NCI-H2029 treated with DMSO at 0.1 percent for 48 hours (cell line): ENCODE measurements around the gene SIPA1.

ENCODE experiments used
- DNase-seq: peaks from one replicate; lab custom pipeline; 2025; lab: John Stamatoyannopoulos, UW

The SIPA1 gene

DNA sequence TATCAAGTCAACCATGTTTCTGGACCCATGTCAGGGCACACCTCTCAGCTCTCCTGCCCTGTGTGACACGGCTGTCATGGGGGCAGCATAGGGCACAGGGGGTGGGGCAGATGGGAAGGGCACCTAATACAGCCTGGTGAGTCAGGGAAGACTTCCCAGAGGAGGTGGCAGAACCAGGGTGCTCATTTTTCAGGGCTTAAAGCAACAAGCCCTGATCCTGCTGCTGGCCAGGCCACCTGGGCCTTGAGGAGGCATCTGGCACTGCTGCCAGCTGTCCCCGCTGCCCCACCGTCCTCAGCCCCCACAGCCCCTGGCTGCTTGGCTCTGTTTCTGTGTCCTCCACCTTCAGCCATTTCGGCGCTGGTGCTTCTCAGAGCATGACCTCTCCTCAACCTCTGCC is 28.2 kb upstream of the SIPA1 start:
- no peak for DNase-seq

GRCh38 chr11:65610404-65610803 is 27.5 kb upstream of the SIPA1 start:
- no peak for DNase-seq

- no peak for DNase-seq
These were observed 26.7 kb upstream of the SIPA1 start for GRCh38 chr11:65611028-65611757.

GRCh38 chr11:65611758-65612603 is 25.9 kb upstream of the SIPA1 start:
- no peak for DNase-seq

DNA sequence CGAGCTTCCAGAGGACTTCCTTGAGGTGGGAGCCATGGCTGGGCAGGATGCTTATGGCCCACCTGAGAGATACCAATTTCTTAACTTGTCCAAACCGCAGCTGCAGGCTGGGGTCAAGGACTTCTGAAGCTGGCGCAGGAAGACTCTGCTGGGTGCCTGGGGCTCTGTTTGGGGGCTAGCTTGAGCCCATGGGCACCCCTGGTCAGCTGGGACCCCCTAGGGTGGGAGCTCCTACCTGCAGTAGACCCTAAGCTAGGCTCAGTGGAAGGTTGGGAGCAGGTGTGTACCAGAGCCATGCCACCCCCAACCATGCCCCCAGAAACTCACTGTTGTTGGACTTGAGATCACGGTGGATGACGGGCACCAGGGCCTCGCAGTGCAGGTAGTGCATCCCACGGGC is 25.2 kb upstream of the SIPA1 start:
- DNase-seq, result no peak

- no peak for DNase-seq
These were observed 24.6 kb upstream of the SIPA1 start for GRCh38 chr11:65613091-65613928.

DNA sequence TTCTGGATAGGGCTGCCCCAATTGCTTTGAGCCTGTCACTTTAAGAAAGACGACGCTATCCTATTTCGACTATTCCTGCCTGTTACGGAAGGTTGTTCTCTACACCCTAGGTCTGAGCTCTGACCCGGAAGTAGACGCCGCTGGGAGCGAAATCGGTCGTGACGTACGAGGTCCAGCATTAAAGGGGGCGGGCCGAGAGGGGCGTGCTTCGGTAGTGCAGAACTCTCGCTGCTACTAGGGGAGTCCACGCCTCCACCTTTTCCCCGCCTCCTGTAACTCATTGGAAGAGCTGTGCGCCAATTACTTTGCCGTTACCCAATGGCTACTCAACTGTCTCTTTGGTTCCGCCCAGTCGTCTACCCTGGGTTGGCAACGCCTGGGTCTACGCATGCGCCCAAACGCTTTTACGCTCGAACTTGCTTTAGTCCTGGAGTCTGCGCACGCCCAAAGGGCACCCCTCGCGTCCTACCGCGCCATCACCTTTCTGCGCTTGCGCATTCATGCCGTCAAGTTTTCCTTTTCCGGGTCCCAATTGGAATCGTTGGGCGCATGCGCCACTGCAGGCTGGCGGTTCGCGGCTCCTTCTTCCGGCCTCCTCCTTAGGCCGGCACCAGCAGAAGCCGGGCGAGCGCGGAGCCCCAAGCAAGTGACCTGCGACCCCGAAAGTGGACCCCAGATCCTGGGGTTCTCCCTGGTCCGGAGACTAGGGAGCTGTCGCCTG is 22.5 kb upstream of the SIPA1 start, which contains the start of gene PCNX3:
PCNX3 (plus strand) TSS at position 548 of the 721 bp plus-strand sequence. CDS start 536 bp downstream, outside the sequence.
- peak; percentile 100 for DNase-seq

DNA sequence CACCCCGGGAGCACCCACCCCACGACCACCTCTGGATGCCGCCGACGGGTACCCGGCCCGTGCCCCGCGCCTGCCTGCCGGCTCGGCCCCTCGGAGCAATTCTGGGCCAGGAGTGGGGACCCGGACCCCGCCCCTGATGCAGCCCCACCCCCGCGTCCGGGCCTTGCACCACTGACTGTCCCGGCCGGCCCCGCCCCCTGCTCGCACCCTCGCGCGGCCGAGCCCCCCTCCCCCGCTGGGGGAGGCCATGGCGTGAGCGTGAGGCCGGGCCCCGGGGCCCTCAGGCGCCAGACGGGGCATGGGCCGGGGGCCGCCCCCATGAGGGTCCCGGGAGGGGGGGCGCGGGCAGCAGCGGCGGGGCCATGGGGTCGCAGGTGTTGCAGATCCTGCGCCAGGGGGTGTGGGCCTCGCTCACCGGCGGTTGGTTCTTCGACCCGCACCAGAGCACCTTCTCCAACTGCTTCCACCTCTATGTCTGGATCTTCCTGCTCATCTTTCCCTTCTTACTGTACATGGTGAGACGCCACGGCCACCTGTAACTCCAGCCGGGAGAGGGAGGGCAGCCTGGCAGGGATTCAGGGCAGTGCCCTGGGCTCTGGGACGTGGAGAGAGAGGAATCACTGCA is 21.8 kb upstream of the SIPA1 start:
- DNase-seq, result no peak

DNA sequence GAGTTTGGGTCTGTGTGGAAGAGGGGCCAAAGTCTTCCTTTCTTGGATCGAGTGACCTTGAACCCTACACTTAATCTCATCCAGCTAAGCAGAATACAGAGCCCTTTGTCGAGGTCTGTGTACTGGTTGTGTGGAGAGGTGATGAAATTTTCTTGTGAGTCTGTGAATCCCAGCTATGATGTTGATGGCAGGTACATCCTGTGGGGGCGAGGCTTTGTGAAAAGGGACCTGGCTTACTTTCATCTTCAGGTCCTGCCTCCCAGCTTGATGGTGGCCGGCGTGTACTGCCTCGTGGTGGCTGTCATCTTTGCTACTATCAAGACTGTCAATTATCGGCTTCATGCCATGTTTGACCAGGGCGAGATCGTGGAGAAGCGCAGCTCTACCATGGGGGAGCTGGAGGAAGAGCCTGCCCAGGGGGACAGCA is 21.3 kb upstream of the SIPA1 start:
- no peak for DNase-seq

DNA sequence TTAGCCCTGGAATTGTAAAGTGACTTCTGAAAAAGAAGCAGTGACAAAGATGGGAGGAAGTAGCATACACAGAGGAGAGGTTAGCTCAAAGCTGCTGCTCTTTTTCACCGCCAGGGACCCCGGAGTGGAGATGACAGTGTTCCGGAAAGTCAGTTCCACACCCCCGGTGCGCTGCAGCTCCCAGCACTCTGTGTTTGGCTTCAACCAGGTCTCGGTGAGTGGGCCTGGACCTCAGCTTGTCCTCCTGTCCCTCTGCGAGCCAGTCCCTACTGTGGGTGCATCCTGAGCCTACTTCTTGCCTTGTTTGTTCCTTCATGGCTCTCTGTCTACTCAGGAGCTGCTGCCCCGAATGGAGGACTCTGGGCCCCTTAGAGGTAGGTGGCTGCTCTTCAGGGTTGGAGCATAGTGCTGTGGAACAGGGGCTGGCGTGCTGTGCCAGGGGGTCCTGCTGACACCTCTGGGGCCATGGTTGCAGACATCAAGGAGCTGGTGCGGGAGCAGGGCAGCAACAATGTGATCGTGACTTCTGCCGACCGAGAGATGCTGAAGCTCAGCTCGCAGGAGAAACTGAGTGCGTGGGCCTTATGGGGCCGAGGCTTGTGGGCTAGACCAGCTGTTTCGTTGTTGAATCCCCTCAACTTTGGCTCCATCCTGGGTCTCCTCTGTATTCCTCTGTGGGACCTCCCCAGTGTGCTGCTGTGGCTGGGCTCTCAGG is 20.6 kb upstream of the SIPA1 start:
- DNase-seq, result no peak

DNA sequence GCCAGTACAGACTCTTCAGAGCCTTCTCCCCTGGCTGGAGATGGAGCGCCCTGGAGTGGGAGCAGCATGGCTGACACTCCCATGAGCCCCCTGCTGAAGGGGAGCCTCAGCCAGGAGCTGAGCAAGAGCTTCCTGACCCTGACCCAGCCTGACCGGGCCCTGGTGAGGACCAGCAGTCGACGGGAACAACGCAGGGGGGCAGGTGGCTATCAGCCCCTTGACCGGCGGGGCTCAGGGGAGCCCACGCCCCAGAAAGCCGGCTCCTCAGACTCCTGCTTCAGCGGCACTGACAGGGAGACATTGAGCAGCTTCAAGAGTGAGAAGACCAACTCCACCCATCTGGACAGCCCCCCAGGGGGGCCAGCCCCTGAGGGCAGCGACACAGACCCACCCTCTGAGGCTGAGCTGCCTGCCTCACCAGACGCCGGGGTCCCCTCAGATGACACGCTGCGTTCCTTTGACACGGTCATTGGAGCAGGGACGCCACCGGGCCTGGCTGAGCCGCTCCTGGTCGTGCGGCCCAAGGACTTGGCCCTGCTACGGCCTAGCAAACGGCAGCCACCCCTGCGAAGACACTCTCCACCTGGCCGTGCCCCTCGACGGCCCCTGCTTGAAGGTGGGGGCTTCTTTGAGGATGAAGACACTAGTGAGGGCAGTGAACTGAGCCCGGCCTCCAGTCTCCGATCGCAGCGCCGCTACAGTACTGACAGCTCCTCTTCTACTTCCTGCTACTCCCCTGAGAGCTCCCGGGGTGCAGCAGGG is 19.7 kb upstream of the SIPA1 start:
- DNase-seq, result no peak

DNA sequence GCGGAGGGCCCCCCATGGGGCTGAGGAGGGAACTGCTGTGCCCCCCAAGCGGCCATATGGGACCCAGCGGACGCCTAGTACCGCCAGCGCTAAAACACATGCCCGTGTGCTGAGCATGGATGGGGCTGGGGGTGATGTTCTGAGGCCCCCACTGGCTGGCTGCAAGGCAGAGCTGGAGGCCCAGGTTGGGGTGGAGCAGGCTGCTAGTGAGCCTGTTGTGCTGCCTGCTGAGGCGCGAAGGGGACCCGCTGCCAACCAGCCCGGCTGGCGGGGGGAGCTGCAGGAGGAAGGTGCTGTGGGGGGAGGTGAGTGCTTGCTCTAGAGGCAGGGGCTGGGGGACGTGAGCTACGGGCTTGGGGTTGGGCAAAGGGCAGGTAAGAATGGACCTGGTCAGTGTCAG is 19.1 kb upstream of the SIPA1 start:
- DNase-seq, result no peak

DNA sequence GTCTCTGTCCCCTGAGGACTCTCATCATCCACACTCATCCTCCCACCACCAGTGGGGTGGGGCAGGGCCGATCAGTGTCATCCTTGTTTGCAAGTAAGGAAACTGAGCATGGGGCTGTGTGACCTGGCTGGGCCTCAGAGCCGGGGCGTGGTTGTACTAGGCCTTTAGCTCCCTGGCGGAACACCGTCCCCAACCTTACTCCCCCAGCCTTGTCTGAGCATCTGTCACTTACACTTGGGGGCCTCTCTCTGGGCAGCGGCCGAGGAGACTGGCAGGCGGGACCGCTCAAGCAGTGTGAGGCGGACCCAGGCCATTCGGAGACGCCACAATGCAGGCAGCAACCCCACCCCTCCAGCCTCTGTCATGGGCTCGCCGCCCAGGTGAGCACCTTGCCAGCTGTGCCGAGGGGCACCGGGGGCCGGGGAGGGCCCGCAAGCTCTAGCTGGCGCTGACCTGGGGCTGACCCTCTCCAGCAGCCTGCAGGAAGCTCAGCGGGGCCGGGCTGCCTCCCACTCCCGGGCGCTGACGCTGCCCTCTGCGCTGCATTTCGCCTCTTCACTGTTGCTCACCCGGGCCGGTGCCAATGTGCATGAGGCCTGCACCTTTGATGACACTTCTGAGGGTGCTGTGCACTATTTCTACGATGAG is 18.5 kb upstream of the SIPA1 start:
- no peak for DNase-seq

DNA sequence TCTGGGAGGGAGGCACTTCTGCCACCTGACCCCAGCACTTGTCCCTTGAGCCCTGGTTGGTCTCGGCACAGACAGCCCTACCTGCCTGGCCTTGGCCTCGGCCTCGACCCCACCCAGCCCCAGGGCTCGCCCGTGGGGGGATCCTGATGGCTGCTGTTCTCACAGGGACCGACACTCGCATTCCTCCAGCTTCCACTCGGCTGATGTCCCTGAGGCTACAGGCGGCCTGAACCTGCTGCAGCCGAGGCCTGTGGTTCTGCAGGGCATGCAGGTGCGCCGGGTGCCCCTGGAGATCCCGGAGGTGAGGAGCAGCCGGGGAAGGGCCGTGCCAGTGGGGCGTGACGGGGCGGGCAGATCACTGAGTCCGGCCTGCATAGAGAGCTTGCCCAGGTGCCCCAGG is 17.2 kb upstream of the SIPA1 start:
- DNase-seq, result no peak

DNA sequence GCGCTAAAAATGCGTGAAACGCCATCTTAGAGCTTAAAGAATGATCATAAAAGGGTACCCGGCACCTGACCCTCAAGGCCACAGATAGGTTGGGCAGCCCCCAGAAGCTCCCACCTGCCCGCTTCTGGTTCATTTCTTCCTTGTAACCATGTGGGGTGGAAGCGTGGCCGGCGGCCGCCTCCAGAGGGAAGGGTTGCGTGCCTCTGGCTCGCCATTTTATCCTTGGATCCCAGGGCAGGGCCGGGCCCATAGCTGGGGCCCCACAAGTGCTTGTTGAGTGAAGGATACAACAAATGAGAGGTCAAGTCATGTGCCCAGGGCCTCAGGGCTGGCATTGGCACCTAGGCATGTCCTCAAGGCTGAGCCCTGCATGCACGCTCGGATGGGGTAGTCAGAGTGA is 16.4 kb upstream of the SIPA1 start:
- no peak for DNase-seq

GRCh38 chr11:65622011-65622410 is 15.9 kb upstream of the SIPA1 start:
- no peak for DNase-seq

- DNase-seq, result no peak
These were observed 14.7 kb upstream of the SIPA1 start for GRCh38 chr11:65623177-65623576.

DNA sequence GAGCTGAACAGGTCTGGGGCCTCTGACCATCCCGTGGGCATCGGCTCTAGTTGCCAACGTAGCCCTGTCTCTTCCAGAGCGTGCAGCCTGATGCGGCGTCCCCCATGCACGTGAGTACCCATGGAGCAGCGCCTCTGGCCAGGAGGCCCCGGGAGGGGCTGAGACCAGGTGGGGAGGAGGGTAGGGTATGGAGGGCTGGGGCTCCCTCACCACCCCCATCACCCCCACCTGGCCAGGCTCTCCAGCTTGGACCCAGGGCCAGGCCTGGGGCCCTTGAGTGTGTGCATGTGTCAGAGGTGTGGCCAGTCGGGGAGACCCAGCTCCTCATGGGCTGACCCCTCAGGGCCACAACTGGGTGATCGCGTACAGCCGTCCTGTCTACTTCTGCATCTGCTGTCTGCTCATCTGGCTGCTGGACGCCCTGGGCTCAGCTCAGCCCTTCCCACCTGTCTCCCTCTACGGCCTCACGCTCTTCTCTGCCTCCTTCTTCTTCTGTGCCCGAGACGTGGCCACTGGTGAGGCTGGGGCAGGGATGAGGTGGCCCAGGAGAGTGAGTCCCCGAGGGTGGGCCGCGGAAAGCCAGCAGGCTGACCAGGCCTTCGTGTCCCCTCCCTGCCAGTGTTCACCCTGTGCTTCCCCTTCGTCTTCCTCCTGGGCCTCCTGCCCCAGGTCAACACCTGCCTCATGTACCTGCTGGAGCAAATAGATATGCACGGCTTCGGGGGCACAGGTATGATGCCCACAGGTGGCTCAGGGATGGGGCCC is 13.9 kb upstream of the SIPA1 start:
- no peak for DNase-seq
